HG03175 (cell line): ENCODE data around the gene NCLN.
A peak's percentile ranks its signal among the peaks of the same experiment; 100 is the strongest.
"Not testable (repeated sequence)": the region's sequence is repeated elsewhere in the genome, so short reads cannot be mapped to it uniquely, and the experiment has no call there.

Experiments
- ATAC-seq: cut with Tn5 transposase; IDR thresholded peaks from one replicate; pipeline ENCODE4 v1.9.1; 2021; ENCODE audit warnings: mild to moderate bottlenecking, moderate library complexity; ENCODE audit not compliant: unreplicated experiment

NCLN gene

DNA sequence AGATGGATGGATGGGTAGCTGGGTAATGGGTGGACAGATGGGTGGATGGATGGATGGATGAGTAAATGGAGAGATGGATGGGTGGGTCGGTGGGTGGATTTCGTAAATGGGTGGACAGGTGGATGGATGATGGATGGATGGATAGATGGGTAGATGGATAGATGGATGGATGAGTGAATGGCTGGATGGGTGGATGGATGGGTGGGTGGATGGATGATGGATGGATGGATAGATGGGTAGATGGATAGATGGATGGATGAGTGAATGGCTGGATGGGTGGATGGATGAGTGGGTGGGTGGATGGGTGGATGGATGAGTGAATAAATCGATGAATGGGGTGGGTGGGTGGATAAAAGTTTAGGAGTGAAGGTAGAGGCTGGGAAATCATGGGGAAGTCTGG is 31.3 kb upstream of the NCLN start:
- not testable (repeated sequence) for ATAC-seq

- peak; percentile 57 for ATAC-seq
These were observed 30.6 kb upstream of the NCLN start for GRCh38 chr19:3154957-3155736.

DNA sequence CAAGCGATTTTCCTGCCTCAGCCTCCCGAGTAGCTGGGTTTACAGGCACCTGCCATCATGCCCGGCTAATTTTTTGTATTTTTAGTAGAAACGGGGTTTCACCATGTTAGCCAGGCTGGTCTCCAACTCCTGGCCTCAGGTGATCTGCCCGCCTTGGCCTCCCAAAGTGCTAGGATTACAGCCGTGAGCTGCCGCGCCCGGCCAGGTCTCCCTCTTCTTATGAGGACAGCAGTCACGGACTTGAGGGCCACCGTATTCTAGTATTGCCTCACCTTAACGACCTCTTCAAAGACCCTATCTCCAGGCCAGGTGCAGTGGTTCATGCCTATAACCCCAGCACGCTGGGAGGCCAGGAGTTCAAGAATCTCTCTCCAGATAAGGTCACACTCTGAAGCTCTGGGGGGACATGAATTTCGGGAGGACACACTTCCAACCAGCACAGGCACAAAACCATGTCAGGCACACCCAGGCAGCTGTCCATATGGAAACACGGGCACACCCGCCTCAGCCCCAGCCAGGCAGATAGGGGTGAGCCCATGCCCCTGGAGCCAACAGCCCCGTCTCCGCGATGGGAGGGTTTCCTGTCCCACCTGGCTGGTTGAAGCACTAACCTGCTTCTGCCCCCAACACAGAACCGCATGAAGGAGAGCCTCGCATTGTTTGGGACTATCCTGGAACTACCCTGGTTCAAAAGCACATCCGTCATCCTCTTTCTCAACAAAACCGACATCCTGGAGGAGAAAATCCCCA is 28.5 kb upstream of the NCLN start:
- ATAC-seq = no peak

DNA sequence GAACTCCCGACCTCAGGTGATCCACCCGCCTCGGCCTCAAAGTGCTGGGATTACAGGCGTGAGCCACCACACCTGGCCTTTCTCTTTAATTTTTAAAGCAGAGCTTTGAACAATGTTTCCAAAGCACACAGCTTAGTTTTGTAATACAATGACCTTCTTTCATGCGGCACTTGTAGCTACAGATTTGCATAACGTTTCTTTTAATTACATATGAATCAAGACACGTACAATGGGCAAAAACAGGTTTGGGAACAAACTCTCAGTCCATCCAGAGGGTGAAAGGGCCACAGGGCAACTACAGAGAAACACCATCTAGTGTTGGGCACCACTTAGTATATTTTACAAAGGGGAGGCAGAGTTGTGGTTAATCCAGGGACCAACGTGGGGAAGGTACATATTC is 26.2 kb upstream of the NCLN start:
- no peak for ATAC-seq

GRCh38 chr19:3160219-3160618 is 25.5 kb upstream of the NCLN start:
- no peak for ATAC-seq

DNA sequence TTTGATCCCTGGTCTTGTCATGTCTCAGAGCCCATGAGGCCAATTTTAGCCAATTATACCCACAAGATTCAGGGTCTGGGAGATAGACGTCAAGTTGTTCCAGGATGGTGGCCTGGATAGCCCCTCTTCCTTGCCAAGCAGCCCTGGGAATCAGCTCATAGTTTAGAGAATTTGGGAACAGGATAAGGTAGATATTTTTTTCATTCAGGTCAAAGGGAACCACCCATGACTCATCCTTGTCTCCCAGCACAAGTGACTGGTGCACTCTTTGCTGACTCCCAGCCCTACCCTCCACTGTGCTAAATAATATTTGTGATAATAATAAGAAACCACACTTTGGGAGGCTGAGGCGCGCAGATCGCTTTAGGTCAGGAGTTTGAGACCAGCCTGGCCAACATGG is 24.3 kb upstream of the NCLN start:
- no peak for ATAC-seq

DNA sequence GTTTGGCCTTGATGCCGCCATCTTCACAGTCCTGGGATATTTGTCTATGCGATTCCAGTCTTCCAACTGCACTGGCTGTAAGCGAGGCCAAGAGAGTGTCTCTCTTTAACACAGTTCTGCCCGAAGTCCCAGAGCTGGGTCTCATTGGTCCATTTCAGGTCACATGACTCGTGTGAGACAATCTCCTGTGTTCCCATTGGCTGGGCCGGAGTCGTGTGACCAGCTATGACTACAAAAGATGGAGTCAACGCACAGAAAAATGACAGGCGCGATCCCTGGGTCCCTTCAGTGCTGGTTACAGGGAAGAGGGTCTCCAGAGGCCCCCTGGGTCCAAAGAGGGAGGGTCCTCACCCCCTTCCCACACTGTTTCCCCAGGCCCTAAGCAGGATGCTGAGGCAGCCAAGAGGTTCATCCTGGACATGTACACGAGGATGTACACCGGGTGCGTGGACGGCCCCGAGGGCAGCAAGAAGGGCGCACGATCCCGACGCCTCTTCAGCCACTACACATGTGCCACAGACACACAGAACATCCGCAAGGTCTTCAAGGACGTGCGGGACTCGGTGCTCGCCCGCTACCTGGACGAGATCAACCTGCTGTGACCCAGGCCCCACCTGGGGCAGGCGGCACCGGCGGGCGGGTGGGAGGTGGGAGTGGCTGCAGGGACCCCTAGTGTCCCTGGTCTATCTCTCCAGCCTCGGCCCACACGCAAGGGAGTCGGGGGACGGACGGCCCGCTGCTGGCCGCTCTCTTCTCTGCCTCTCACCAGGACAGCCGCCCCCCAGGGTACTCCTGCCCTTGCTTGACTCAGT is 23.1 kb upstream of the NCLN start:
- no peak for ATAC-seq

DNA sequence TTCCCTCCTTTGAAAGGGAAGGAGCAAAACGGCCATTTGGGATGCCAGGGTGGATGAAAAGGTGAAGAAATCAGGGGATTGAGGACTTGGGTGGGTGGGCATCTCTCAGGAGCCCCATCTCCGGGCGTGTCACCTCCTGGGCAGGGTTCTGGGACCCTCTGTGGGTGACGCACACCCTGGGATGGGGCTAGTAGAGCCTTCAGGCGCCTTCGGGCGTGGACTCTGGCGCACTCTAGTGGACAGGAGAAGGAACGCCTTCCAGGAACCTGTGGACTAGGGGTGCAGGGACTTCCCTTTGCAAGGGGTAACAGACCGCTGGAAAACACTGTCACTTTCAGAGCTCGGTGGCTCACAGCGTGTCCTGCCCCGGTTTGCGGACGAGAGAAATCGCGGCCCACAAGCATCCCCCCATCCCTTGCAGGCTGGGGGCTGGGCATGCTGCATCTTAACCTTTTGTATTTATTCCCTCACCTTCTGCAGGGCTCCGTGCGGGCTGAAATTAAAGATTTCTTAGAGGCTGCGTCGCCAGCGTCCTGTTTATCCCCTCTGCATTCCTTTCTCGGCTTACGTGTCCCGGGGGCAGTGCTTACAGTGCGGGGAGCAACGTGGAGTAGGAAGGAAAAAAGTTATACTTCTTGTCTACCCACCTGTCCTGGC is 22.4 kb upstream of the NCLN start:
- no peak for ATAC-seq

- no peak for ATAC-seq
These were observed 21.8 kb upstream of the NCLN start for GRCh38 chr19:3163943-3164342.

DNA sequence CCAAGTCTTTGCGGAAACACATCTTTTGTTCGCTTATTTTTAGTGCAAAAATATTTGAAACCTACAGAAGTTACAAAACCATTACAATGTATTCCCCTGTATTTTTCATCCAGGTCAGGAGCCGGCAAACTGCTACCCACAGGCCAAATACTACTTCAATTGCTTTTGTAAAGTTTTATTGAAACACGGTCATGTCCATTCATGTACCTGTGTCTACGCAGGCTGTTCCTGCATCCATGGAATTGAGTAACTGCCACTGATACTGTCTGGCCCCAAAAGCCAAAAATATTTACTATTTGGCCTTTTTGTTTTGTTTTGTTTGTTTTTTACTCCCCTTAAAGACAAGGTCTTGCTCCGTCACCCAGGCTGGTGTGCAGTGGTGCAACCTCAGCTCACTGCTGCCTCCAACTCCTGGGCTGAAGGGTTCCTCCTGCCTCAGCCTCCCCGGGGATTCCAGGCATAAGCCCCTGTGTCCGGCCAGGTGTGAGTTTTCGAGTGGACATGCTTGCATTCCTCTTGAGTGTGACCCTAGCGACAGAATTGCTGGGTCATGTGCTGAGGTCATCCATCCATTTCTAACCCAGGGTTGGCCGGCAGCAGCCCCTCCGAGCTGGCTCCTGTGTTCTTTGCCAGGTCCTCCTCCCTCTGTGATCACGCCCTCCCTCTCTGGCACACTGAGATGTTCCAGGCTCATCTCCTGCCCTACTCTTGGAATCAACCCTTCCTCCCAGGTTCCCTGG is 18.0 kb upstream of the NCLN start:
- no peak for ATAC-seq

DNA sequence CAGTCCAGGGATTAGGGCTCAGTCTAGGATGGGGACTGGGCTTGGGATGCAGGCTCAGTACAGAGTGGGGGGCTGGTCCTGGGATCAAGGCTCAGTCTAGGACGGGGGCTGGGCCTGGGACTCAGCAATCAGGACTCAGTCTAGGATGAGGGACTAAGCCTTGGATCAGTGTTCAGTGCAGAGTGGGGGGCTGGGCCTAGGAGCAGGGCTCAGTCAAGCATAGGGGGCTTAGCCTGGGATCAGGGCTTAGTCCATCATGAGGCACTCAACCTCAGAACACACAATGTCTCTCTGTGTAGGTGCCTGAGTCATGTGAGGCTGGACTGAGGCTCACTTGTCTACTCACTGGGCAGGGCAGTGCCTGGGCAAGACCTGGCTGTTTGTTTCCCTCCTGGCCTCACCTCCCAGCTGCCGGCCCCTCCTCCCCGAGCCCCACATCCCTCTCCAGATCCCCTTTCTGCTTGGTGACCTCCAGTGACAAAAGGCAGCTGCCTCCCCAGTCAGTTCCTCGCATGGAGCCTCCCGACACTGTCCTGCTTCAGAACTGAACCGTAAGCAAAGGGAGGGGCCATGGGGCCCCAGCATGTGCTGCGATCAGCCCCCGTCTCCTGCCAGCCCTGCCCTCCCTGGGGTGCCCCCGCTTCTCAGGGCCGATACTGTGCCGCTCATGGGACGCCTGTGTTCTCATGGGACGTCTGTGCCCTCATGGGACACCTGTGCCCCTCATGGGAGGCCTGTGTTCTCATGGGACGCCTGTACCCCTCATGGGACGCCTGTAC is 13.6 kb upstream of the NCLN start:
- ATAC-seq = no peak

DNA sequence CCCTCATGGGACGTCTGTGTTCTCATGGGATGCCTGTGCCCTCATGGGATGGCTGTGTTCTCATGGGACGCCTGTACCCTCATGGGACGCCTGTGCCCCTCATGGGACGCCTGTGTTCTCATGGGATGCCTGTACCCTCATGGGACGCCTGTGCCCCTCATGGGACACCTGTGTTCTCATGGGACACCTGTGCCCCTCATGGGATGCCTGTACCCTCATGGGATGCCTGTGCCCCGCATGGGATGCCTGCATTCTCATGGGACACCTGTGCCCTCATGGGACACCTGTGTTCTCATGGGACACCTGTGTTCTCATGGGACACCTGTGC is 13.1 kb upstream of the NCLN start:
- ATAC-seq = not testable (repeated sequence)

DNA sequence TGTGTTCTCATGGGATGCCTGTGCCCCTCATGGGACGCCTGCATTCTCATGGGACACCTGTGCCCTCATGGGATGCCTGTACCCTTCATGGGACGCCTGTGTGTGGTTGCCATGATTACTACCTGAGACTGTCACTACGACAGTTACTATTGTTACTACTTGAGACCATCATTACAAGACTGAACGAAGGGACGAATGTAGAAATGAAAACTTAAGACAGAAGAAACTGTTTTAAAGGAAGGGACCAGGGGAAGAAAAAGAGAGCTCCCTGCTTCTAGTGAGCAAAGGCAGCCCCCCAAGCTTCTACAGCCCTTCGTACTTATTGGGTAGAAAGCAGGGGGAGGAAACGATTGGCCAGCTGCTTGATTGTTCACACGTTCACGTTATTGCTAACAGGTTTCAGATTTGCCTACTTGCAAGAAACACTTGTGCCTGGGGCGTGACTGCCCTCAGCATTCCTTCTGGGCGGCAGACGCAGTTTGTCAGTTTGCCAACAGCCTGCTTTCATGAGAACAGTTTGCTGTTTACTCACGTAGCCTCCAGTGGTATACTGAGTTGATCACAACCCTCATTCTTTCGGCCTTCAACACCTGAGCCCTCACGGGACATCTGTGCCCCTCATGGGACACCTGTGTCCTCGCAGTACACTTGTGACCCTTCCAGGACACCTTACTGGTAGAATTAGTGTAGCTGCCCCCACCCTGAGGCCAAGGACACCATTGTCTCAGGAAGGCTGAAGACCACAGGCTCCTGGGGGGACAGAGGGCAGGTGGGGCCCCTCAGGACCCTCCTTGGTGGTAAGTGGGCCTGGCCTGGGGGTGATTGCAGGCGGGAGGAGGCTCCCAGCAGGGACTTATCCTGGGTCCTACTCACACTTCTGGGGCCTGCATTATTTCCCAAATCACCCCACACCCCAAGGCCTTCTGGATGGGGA is 9.7 kb upstream of the NCLN start:
- ATAC-seq = no peak

DNA sequence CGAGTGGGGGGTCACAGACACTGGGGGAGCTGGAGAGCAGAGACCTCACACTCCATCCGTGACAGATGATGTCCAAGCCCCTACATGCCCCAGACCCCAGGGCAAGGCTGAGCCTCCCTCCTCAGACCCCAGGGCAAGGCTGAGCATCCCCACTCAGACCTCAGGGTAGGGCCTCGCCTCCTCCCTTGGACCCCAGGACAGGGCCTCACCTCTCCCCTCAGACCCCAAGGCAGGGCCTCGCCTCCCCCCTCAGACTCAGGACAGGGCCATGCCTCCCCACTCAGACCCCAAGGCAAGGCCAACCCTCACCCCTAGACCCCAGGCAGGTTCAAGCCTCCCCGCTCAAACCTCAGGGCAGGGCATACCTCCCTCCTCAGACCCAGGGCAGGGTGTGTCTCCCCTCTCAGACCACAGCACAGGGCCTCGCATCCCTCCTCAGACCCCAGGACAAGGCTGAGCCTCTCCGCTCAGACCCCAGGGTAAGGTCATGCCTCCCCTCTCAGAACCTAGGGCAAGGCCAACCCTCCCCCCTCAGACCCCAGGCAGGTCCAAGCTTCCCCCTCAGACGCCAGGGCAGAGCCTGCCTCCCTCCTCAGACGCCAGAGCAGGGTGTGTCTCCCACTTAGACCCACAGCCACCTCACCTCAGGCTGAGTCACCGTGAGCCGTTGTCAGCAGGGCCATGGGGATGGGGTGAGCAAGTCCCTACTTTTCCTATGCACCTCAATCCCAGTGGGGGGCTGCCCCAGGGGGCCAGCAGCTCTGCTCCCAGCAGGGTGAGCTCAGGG is 8.8 kb upstream of the NCLN start:
- ATAC-seq = no peak

DNA sequence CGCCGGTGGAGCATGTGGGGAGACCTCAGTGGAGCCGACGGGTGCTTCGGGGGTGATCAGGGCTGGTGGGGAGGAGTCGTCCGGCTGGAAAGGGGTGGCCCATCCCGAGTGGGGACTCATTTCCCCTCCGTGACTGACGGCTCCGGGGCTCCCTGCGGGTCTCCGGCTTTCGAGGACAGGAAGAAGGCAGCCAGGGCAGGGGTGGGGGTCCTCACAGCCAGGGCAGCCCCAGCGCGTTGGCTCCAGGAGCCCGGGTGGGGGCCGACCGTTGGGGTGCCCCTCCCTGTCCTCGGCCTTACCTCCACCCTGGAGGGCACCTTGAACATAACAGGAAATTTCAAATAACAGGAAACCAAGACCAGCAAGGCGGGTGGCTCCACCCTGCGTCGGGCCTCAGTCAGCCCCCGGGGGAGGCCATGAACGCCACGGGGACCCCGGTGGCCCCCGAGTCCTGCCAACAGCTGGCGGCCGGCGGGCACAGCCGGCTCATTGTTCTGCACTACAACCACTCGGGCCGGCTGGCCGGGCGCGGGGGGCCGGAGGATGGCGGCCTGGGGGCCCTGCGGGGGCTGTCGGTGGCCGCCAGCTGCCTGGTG is 7.3 kb upstream of the NCLN start, which contains the start of gene S1PR4:
Gene S1PR4, plus strand, starts transcription at position 393 of the 596 bp plus-strand sequence. Its CDS starts 24 bp downstream, at position 417.
- no peak for ATAC-seq

DNA sequence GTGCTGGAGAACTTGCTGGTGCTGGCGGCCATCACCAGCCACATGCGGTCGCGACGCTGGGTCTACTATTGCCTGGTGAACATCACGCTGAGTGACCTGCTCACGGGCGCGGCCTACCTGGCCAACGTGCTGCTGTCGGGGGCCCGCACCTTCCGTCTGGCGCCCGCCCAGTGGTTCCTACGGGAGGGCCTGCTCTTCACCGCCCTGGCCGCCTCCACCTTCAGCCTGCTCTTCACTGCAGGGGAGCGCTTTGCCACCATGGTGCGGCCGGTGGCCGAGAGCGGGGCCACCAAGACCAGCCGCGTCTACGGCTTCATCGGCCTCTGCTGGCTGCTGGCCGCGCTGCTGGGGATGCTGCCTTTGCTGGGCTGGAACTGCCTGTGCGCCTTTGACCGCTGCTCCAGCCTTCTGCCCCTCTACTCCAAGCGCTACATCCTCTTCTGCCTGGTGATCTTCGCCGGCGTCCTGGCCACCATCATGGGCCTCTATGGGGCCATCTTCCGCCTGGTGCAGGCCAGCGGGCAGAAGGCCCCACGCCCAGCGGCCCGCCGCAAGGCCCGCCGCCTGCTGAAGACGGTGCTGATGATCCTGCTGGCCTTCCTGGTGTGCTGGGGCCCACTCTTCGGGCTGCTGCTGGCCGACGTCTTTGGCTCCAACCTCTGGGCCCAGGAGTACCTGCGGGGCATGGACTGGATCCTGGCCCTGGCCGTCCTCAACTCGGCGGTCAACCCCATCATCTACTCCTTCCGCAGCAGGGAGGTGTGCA is 6.6 kb upstream of the NCLN start:
- no peak for ATAC-seq
